Rectal smooth muscle tissue (tissue), 1 donor: ENCODE measurements around the gene C11orf24.
A peak's percentile ranks its signal among the peaks of the same experiment; 100 is the strongest.
"Not testable (repeated sequence)": the region's sequence is repeated elsewhere in the genome, so short reads cannot be mapped to it uniquely, and the experiment has no call there.

Experiments
- H3K27ac ChIP-seq: one replicate; pipeline ENCODE4 v1.7.0; 2013; ENCODE audit warnings: low read depth, low read length, inconsistent platforms
- H3K27me3 ChIP-seq: one replicate; pipeline ENCODE4 v1.7.0; 2013; ENCODE audit warnings: low read length; ENCODE audit not compliant: control insufficient read depth, insufficient read depth
- H3K36me3 ChIP-seq: one replicate; pipeline ENCODE4 v1.7.0; 2013; ENCODE audit warnings: low read length; ENCODE audit not compliant: control insufficient read depth, insufficient read depth
- H3K4me1 ChIP-seq: one replicate; pipeline ENCODE4 v1.7.0; 2013; ENCODE audit warnings: low read length; ENCODE audit not compliant: control insufficient read depth, insufficient read depth
- H3K4me3 ChIP-seq: one replicate; pipeline ENCODE4 v1.7.0; 2013; ENCODE audit warnings: low read length
- H3K9ac ChIP-seq: one replicate; pipeline ENCODE4 v1.7.0; 2013; ENCODE audit warnings: low read length

C11orf24 gene

DNA sequence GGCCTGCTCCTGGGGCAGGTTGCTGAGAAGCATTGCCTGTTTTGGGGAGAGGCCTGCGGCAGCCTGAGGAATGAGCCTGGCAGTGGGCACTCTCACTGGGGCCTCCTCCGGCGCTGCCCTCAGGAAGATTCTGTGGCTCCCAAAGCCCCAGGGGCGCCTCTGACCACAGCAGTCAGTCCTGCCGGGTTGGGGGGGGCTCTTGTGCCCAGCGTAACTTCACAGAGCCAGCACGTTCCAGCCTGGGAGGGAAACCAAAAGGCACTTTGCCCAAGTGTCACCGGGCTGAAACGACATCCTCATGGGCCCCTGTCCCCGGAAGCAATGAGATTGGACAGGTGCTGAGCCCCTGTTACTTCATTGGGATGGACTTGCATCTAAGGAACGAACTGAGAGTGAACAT, 36.3 kb upstream of the C11orf24 start:
- H3K27ac ChIP-seq, result no peak overlapping the region
- no peaks in the 10 kb centered on the region for H3K27me3 ChIP-seq
- H3K4me1 ChIP-seq, result no peaks in the 10 kb centered on the region
- no peaks in the 10 kb centered on the region for H3K36me3 ChIP-seq
- H3K4me3 ChIP-seq, result no peak overlapping the region
- no peak overlapping the region for H3K9ac ChIP-seq

DNA sequence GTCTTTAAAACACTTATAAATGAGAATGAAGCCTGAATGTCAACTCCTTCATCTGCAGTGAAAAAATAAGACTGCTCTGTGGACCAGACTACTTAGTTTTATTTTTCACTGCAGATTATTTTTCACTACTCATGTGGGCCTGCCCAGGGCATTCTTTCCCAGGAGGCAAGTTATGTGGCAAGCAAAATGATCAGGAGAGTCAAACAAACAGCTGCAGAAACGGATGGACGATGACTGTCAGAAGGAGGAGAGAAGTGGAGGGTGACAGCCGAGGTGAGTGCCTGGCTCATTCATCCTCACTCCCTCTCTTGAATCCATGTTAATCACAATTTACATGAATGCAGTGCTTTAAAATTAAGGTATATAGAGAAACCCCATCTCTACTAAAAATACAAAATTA, 34.9 kb upstream of the C11orf24 start:
- Histone ChIP-seq H3K4me3 (no peak overlapping the region), H3K36me3 (no peaks in the 10 kb centered on the region), H3K27me3 (no peaks in the 10 kb centered on the region)

DNA sequence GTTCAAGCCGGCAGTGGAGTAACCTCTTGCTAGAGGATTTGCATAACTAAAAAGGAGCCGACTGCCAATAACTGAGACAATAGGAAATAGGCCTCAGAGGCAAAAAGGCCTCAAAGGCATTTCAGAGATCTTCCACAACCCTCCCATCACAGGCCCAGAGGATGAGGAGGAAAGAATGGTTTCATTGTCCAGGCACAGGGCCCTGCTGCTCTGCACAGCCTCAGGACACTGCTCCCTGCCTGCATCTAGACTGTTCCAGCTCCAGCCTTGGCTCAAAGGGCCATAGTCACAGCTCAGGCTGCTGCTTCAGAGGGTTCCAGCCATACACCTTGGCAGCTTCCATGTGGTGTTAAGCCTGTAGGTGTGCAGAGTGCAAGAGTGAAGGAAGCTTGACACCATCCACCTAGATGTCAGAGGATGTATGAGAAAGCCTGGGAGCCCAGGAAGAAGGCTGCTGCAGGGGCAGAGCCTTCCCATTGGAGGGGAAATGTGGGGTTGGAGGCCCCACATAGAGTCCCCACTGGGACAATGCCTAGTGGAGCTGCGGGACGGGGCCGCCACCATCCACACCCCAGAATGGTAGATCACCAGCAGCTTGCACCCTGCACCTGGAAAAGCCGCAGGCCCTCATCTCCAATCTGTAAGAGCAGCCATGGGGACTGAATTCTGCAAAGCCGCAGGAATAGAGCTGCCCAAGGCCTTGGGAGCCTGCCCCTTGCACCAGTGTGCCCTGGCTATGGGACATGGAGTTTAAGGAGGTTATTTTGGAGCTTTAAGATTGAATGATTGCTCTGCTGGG, 32.4 kb upstream of the C11orf24 start:
- Histone ChIP-seq H3K27me3 (no peaks in the 10 kb centered on the region), H3K4me3 (no peak overlapping the region), H3K9ac (no peak overlapping the region), H3K27ac (no peak overlapping the region), H3K36me3 (no peaks in the 10 kb centered on the region), H3K4me1 (no peaks in the 10 kb centered on the region)

More for the DNA sequence above, 34.9 kb upstream of the C11orf24 start:
- Histone ChIP-seq H3K27ac (no peak overlapping the region), H3K4me1 (no peaks in the 10 kb centered on the region), H3K9ac (no peak overlapping the region)

DNA sequence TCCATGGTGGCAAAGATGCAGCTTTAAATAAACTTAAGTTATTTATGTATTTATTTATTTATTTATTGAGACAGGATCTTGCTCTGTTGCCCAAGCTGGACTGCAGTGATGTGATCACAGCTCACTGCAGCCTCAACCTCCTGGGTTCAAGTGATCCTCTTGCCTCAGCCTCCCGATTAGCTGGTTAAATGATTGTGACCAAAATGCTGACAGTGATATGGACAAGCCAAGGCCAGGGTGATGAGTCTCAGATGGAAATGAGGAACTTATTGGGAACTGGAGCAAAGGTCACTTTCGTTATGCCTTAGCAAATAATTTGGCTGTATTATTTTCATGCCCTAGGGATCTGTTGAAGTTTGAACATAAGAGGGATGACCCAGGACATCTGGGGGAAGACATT, 31.3 kb upstream of the C11orf24 start:
- H3K4me3 ChIP-seq, result no peak overlapping the region
- H3K36me3 ChIP-seq, result no peaks in the 10 kb centered on the region
- no peaks in the 10 kb centered on the region for H3K27me3 ChIP-seq
- H3K4me1 ChIP-seq, result no peaks in the 10 kb centered on the region
- H3K27ac ChIP-seq, result no peak overlapping the region
- no peak overlapping the region for H3K9ac ChIP-seq

DNA sequence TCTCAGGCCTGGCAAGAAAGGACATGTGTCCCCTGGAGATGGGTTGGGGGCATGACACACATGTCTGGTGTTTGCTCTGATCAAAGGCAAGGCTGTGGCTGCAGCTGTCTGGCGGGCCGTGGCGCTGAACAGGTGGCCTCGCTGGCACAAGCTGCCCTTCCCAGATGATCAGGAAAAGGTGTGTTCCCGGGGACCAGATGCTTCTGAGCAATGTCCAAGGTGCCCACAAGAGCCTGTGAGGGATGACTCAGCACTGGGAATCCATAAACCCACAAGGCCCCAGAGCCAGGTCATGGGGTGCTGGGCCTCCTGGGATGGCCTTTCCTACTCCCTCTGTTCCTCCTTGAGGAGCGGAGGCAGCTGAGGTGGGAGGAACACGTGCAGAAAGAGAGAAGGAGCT, 30.9 kb upstream of the C11orf24 start:
- H3K4me1 ChIP-seq, result peaks cover 2% of the 10 kb centered on the region
- no peaks in the 10 kb centered on the region for H3K27me3 ChIP-seq
- no peak overlapping the region for H3K27ac ChIP-seq
- no peak overlapping the region for H3K9ac ChIP-seq
- H3K36me3 ChIP-seq, result no peaks in the 10 kb centered on the region
- H3K4me3 ChIP-seq, result no peak overlapping the region

DNA sequence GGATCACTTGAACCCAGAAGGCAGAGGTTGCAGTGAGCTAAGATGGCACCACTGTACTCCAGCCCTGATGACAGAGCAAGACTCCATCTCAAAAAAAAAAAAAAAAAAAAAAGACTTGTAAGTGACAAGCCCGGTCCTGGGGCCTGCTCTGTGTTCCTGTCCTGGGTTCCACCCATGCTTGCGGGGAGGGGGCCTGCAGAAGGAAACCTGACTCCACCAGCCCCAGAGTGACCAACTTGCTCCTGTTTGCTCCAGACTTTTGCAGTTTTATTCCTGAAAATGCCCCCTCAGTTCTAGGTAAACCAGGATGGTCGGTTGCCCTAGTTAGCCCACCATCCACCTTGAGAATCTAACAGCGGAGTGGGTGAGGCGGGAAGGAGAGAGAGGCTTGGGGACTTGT, 30.5 kb upstream of the C11orf24 start:
- Histone ChIP-seq H3K4me1 (peaks cover 2% of the 10 kb centered on the region), H3K4me3 (no peak overlapping the region), H3K27me3 (no peaks in the 10 kb centered on the region), H3K27ac (no peak overlapping the region), H3K9ac (no peak overlapping the region), H3K36me3 (no peaks in the 10 kb centered on the region)

DNA sequence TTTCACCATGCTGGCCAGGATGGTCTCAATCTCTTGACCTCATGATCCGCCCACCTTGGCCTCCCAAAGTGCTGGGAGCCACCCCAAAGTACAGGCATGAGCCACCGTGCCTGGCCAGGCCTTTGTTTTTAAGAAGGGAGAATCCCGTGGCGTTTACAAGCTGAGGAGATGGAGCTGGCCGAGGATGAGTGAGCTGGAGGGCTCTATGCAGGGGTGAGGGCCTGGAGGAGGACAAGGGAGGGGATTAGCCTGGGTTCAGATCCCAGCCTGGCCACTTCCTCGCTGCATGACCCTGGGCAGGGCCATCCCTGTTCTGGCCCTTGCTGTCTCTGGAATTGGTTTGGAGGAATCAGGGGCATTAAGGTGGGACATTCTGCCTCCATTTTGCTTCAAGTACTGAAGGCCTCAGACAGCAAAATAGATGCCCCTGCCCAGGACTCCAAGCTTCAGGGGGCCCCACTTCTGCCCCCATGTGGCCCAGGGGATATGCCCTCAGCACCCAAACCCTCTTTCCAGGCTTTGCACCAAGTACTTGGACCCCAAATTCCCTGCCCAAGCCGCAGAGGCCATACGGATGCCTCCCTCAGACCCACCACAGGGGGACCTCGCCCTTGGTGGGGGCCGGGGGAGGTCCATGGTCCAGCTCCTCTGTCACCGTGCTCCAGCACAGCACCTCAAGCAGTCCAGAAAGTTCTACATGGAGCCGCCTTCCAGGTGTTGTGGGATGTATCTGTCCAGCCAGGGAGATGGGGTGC, 28.5 kb upstream of the C11orf24 start:
- no peak overlapping the region for H3K9ac ChIP-seq
- H3K27ac ChIP-seq, result no peak overlapping the region
- H3K4me3 ChIP-seq, result no peak overlapping the region
- H3K4me1 ChIP-seq, result peaks cover 2% of the 10 kb centered on the region
- H3K36me3 ChIP-seq, result no peaks in the 10 kb centered on the region
- H3K27me3 ChIP-seq, result no peaks in the 10 kb centered on the region

DNA sequence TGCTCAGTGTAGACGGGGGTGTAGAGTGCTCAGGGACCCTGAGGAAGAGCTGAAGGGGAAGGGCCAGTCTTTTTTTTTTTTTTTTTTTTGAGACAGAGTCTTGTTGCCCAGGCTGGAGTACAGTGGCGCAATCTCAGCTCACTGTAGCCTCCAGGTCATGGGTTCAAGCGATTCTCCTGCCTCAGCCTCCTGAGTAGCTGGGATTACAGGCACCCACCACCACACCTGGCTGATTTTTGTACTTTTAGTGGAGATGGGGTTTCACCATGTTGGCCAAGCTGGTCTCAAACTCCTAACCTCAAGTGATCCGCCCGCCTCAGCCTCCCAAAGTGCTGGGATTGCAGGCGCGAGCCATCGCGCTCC, 27.7 kb upstream of the C11orf24 start:
- H3K9ac ChIP-seq, H3K36me3 ChIP-seq, H3K4me3 ChIP-seq, H3K27me3 ChIP-seq, H3K27ac ChIP-seq, H3K4me1 ChIP-seq: not testable (repeated sequence)

DNA sequence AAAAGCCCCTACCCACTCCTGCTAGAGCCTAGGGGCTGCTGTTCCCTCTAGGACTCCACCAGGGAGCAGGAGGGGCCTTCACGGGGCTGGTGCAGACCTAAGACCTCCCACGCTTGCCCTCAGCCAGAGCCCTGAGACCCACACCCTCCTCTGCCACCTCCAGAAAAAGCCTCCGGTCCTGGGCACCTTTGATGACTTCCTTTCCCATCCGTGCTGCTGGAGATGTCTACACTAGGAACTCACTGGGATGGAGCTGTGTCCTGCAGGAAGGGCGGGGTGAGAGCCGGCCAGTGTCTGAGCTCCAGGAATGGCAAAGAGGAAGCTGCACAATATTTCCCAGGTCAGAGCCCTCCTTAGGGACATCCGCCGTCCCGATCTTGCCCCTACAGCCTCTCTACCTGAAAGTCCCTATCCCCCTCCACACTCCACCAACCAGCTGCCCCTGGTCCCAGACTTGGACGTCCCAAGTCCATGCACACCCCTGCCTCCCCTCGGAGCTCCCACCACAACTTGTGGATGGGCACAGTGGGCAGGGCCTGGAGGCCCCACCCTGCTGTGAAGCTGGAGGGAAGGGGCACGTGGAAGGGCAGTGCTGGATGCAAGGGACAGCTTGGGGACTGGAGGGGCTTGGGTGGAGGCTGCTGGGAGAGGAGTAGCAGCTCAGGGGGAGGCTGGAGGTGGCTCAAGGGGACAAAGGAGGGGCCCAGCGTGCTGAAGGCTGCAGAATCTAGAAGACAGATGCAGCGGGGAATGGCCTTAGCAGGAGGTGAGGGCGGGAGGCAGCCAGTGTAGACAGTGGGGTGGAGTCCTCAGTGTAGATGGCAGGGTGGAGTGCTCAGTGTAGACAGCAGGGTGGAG, 27.1 kb upstream of the C11orf24 start:
- Histone ChIP-seq H3K36me3 (no peaks in the 10 kb centered on the region), H3K4me3 (no peak overlapping the region), H3K27me3 (no peaks in the 10 kb centered on the region), H3K9ac (no peak overlapping the region), H3K27ac (no peak overlapping the region), H3K4me1 (peaks cover 2% of the 10 kb centered on the region)

DNA sequence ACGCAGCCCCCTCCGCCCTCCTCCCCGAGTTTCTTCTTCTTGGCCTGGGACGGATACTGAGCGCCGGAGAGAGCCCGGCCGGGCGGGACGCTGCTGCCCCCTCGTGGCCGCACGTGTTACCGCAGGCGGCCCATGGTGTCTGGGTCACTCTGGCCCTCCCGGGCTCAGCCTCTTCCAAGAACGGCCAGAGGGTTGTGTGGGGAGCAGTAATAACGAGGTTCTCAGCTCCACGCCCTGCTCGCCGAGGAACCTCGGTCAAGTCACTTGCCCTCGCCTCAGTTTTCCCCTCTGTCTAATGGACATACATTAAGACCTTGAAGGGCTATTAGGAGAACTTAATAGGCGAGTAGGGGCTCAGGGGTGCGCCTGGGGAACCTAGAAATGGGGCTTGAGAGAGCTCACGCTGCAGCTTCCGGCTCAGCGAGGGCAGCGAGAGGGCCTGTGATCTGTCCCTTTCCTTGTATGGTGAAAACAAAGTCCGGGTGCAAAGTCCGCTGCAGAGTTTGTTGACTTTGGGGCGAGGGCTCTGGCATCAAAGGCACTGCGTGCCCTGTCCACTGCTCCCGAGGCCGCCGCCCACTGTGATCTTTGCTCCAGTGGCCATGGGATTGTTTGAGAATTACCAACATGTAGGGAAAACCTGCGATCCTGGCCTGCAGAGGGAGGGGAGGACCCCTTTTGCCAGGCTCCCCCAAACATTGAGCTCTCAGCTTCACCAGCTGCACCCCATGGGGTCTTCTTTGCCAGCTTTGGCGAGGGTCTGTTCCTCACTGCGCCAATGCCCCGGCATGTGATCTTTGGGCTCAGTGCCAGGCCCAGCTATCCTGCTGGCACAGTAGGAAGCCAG, 26.3 kb upstream of the C11orf24 start:
- no peaks in the 10 kb centered on the region for H3K36me3 ChIP-seq
- H3K27ac ChIP-seq, result no peak overlapping the region
- no peaks in the 10 kb centered on the region for H3K27me3 ChIP-seq
- H3K4me1 ChIP-seq, result peaks cover 2% of the 10 kb centered on the region
- H3K9ac ChIP-seq, result peak overlapping the region; percentile 32
- H3K4me3 ChIP-seq, result peak overlapping the region; percentile 44

DNA sequence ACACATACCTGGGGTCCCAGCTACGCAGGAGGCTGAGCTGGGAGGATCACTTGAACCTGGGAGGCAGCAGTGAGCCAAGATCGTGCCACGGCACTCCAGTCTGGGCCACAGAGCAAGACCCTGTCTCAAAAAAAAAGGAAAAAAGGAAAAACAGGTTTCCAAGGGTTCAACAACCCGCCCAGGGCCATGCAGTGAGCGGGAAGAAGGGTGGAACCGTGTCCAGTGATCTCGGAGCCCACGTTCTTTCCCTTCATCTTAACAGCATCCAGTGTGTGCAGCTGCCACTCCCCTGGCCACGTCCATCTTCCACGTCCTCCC, 25.7 kb upstream of the C11orf24 start:
- no peak overlapping the region for H3K9ac ChIP-seq

DNA sequence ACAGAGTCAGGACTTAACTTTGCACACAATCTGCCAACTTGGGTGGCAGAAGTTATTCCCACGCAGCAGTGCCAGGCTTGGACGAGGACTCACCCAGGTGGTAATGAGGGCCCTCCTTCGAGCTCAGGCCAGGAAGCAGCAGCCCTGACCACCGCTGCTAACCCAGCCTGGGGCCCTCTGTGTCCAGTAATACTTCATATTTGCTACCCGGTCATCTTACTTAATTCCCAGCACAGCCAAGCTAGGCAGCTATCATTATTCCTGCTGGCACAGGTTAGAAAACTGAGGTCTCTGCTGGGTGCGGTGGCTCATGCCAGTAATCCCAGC, 25.2 kb upstream of the C11orf24 start:
- Histone ChIP-seq H3K9ac (no peak overlapping the region), H3K27me3 (no peaks in the 10 kb centered on the region), H3K4me1 (peaks cover 2% of the 10 kb centered on the region), H3K4me3 (no peak overlapping the region), H3K27ac (no peak overlapping the region), H3K36me3 (no peaks in the 10 kb centered on the region)

More for the DNA sequence above, 25.7 kb upstream of the C11orf24 start:
- Histone ChIP-seq H3K27me3 (no peaks in the 10 kb centered on the region), H3K4me1 (peaks cover 2% of the 10 kb centered on the region), H3K36me3 (no peaks in the 10 kb centered on the region), H3K27ac (no peak overlapping the region), H3K4me3 (peak overlapping the region; percentile 37)
